Measurements from ENCODE around the gene ZSWIM6. TPM values are rescaled to one million over a fixed set of nuclear protein-coding genes. Genes with fewer than 3 reads are reported as not detected.

ZSWIM6 gene
- total RNA-seq, 1 donor from 2014 or later = 8.9 TPM

DNA sequence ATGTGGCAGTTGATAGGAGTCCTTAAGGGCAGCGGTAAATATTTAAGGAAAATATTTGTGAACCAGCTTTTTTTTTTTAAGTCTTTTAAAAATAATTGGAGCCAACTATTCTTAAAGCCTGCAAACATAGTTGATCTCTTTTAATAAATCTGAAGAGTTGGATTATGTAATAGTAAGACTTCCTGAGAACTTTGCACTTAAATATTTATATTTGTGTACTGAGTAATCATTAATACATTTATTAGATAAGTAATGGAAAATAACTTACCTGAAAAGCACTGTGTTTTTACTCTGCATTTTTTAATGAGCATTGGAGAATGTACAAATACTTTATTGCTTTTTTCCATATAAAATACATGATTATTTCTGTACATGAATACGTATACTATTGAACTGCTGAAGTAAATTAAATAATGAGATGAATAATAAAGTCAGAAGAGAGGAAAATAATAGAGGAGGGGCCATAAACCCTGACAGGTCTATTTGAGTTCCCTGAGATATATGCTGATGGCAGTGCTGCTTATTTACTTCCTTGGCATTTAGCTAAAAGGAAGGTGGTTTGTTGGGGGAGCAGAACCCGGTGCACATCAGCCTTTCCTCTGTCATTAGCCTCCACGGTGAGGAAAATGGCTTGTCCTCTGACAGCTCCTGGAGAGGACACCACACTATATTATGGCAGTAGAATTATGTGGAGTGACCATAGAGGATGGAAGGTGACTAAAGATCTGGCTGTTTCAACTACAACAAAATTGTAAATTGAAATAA lies 148.0 kb downstream of the ZSWIM6 start:
- Mint-ChIP-seq H3K36me3 (ENCODE audit: low read depth) (peaks cover 5% of the 10 kb centered on the region), H3K4me1 (ENCODE audit: low read depth) (no peaks in the 10 kb centered on the region), H3K4me3 (ENCODE audit: low read depth) (no peak overlapping the region), H3K27me3 (ENCODE audit: low read depth) (no peaks in the 10 kb centered on the region), H3K9me3 (no peaks in the 10 kb centered on the region), H3K27ac (no peak overlapping the region)
- intact Hi-C loops (cut with micrococcal nuclease) = no loop called here
- DNase-seq (ENCODE audit: low spot score) = no peak

GRCh38 chr5:61482980-61483379 lies 150.9 kb downstream of the ZSWIM6 start:
- Mint-ChIP-seq H3K9me3 (no peaks in the 10 kb centered on the region), H3K4me1 (ENCODE audit: low read depth) (peaks cover 2% of the 10 kb centered on the region), H3K36me3 (ENCODE audit: low read depth) (peaks cover 5% of the 10 kb centered on the region), H3K27ac (no peak overlapping the region), H3K27me3 (ENCODE audit: low read depth) (no peaks in the 10 kb centered on the region), H3K4me3 (ENCODE audit: low read depth) (no peak overlapping the region)
- intact Hi-C loops (cut with micrococcal nuclease) = no loop called here
- DNase-seq (ENCODE audit: low spot score) = no peak

DNA sequence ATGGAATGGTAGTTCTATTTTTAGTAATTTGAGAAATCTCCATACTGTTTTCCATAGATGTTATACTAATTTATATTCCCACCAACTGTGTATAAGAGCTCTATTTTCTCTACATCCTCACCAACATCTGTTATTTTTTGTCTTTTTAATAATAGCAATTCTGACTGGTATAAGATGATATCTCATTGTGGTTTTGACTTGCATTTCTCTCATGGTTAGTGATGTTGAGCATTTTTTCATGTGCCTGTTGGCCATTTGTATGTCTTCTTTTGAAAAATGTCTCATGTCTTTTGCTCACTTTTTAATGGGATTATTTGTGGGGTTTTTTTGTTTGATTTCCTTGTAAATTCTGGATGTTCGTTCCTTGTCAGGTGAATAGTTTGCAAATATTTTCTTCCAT lies 154.4 kb downstream of the ZSWIM6 start:
- Mint-ChIP-seq H3K36me3 (ENCODE audit: low read depth) (no peaks in the 10 kb centered on the region), H3K4me1 (ENCODE audit: low read depth) (peaks cover 2% of the 10 kb centered on the region), H3K4me3 (ENCODE audit: low read depth) (no peak overlapping the region)

DNA sequence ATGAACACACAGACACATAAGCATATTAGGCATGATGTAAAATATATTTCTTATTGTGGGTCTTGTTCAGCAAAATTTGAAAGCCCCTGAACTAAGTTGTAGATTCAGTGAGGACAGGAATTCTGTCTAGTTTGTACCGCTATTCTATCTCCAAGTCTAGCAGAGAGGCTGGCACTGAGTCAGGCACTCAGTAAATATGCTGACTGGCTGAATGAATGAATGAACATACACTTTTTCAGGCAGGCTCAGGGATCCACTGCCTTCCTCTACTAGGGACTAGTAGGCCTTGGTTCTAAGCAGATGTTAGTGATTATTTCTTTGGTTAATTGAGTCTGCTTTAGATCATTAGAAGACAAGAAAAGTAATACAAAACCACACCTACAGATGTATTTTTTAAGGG lies 157.5 kb downstream of the ZSWIM6 start:
- Mint-ChIP-seq H3K36me3 (ENCODE audit: low read depth) (peaks cover 5% of the 10 kb centered on the region), H3K9me3 (peaks cover 3% of the 10 kb centered on the region), H3K4me1 (ENCODE audit: low read depth) (peaks cover 2% of the 10 kb centered on the region), H3K4me3 (ENCODE audit: low read depth) (no peak overlapping the region), H3K27ac (no peak overlapping the region), H3K27me3 (ENCODE audit: low read depth) (no peaks in the 10 kb centered on the region)
- intact Hi-C loops (cut with micrococcal nuclease) = no loop called here
- no peak for DNase-seq (ENCODE audit: low spot score)

More for the DNA sequence above, 154.4 kb downstream of the ZSWIM6 start:
- Mint-ChIP-seq H3K9me3 (peaks cover 3% of the 10 kb centered on the region), H3K27ac (no peak overlapping the region), H3K27me3 (ENCODE audit: low read depth) (no peaks in the 10 kb centered on the region)
- no peak for DNase-seq (ENCODE audit: low spot score)
- intact Hi-C loops (cut with micrococcal nuclease) = no loop called here

GRCh38 chr5:61491861-61492260 lies 159.8 kb downstream of the ZSWIM6 start:
- peaks cover 5% of the 10 kb centered on the region for H3K36me3 Mint-ChIP-seq (ENCODE audit: low read depth)
- H3K9me3 Mint-ChIP-seq = peaks cover 3% of the 10 kb centered on the region
- H3K27ac Mint-ChIP-seq = no peak overlapping the region
- no peak for DNase-seq (ENCODE audit: low spot score)
- intact Hi-C loops (cut with micrococcal nuclease) = no loop called here
- H3K4me3 Mint-ChIP-seq (ENCODE audit: low read depth) = no peak overlapping the region
- H3K27me3 Mint-ChIP-seq (ENCODE audit: low read depth) = no peaks in the 10 kb centered on the region
- no peaks in the 10 kb centered on the region for H3K4me1 Mint-ChIP-seq (ENCODE audit: low read depth)

DNA sequence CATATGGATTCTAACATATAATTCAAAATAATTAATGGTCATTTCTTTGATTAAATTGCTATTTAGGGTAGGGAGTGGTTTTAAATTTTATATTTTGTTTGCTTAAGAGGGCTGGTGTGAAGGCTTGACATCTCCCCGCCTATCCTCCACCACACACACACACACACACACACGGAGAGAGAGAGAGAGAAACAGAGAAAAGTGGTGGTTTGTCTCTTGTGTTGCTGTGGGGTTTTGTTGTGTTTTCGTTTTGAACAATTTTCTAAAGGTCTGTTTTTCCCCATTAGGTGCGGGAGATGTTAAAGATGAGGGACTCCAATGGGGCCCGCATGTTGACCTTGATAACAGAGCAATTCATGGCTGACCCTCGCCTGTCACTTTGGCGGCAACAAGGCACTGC lies 161.9 kb downstream of the ZSWIM6 start:
- no peak for DNase-seq (ENCODE audit: low spot score)
- no peak overlapping the region for H3K27ac Mint-ChIP-seq
- no peaks in the 10 kb centered on the region for H3K4me1 Mint-ChIP-seq (ENCODE audit: low read depth)
- no peaks in the 10 kb centered on the region for H3K9me3 Mint-ChIP-seq
- H3K27me3 Mint-ChIP-seq (ENCODE audit: low read depth) = no peaks in the 10 kb centered on the region
- H3K4me3 Mint-ChIP-seq (ENCODE audit: low read depth) = no peak overlapping the region
- intact Hi-C loops (cut with micrococcal nuclease) = no loop called here
- H3K36me3 Mint-ChIP-seq (ENCODE audit: low read depth) = peaks cover 5% of the 10 kb centered on the region

- Mint-ChIP-seq H3K36me3 (ENCODE audit: low read depth) (peaks cover 5% of the 10 kb centered on the region), H3K27me3 (ENCODE audit: low read depth) (no peaks in the 10 kb centered on the region), H3K4me1 (ENCODE audit: low read depth) (no peaks in the 10 kb centered on the region), H3K9me3 (no peaks in the 10 kb centered on the region), H3K4me3 (ENCODE audit: low read depth) (no peak overlapping the region), H3K27ac (no peak overlapping the region)
- no peak for DNase-seq (ENCODE audit: low spot score)
- intact Hi-C loops (cut with micrococcal nuclease) = no loop called here
Measured at GRCh38 chr5:61496446-61496845, 164.4 kb downstream of the ZSWIM6 start.

DNA sequence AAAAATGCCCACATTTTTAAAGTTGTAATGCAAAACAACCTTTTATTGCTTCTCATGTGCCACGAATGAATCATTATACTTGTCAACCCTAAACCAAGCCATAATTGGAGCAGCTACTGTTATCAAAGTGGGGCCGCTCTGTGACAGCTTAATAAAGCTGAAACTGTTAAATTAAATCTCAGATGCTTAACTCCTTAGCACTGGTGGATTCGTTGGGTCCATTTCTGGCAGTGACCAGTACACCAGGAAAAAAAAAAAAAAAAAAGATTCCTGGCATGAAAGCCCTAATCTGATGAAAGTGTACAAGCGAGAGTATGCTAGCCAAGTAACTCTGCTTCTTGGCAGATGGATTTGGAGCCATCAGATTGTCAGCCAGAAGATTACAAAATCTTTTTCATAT lies 164.8 kb downstream of the ZSWIM6 start:
- H3K9me3 Mint-ChIP-seq = no peaks in the 10 kb centered on the region
- no peaks in the 10 kb centered on the region for H3K27me3 Mint-ChIP-seq (ENCODE audit: low read depth)
- DNase-seq (ENCODE audit: low spot score) = no peak
- H3K27ac Mint-ChIP-seq = no peak overlapping the region
- peaks cover 5% of the 10 kb centered on the region for H3K36me3 Mint-ChIP-seq (ENCODE audit: low read depth)
- no peaks in the 10 kb centered on the region for H3K4me1 Mint-ChIP-seq (ENCODE audit: low read depth)
- H3K4me3 Mint-ChIP-seq (ENCODE audit: low read depth) = no peak overlapping the region
- intact Hi-C loops (cut with micrococcal nuclease) = no loop called here

GRCh38 chr5:61498121-61498520 lies 166.1 kb downstream of the ZSWIM6 start:
- no peak overlapping the region for H3K27ac Mint-ChIP-seq
- no peaks in the 10 kb centered on the region for H3K27me3 Mint-ChIP-seq (ENCODE audit: low read depth)
- intact Hi-C loops (cut with micrococcal nuclease) = no loop called here
- no peak overlapping the region for H3K4me3 Mint-ChIP-seq (ENCODE audit: low read depth)
- H3K4me1 Mint-ChIP-seq (ENCODE audit: low read depth) = no peaks in the 10 kb centered on the region
- H3K9me3 Mint-ChIP-seq = no peaks in the 10 kb centered on the region
- no peak for DNase-seq (ENCODE audit: low spot score)
- peaks cover 5% of the 10 kb centered on the region for H3K36me3 Mint-ChIP-seq (ENCODE audit: low read depth)

DNA sequence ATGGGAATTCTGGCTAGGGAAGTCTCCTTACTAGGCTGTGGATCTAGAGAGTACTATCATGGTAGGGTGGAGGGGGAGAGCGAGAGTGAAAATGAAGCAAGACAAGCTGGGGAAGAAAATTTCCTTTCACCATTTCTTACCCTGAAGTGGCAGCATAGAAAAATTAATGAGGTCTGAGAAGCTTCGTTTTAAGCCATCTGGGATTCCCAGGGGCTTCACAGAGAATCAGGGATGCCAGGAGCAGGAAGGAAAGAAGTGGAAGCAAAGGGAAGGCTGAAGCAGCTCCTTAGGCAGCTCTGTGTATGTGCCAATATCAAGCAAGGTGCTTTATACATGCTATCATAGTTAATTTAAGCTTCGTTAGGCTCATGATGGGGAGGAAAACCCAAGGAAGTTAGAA lies 169.9 kb downstream of the ZSWIM6 start:
- H3K27ac Mint-ChIP-seq = no peak overlapping the region
- intact Hi-C loops (cut with micrococcal nuclease) = no loop called here
- no peak overlapping the region for H3K4me3 Mint-ChIP-seq (ENCODE audit: low read depth)
- no peaks in the 10 kb centered on the region for H3K27me3 Mint-ChIP-seq (ENCODE audit: low read depth)
- no peaks in the 10 kb centered on the region for H3K4me1 Mint-ChIP-seq (ENCODE audit: low read depth)
- H3K36me3 Mint-ChIP-seq (ENCODE audit: low read depth) = no peaks in the 10 kb centered on the region
- DNase-seq (ENCODE audit: low spot score) = no peak
- H3K9me3 Mint-ChIP-seq = no peaks in the 10 kb centered on the region

DNA sequence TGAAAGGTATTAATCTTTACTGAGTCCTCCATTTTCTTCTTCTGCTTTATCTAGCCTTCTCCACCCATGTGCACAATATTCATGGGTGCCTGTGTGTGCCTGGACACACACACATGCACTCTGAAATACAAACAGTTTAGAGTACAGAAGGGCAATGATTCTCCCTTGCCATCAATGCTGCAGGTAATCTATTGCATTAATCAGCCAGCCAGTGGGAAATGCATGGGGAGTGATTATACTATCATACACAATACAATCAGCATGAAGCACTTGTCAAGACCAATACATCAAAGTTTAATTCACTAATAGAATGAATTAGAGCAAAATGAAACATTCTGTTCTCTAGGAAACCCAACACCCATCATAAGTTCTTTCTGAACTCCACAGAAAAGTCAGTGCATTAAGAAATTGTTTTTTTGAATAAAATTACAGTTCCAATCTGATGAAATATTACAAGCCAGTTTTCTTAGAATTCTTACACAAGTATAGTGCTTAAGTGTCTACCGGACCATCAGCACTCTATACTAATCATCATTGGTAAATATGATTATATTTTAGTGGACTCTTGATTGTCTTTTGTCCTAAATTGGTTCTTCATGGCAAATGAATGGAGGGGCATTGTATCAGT lies 172.2 kb downstream of the ZSWIM6 start:
- Mint-ChIP-seq H3K4me3 (ENCODE audit: low read depth) (no peak overlapping the region), H3K4me1 (ENCODE audit: low read depth) (no peaks in the 10 kb centered on the region), H3K27ac (no peak overlapping the region), H3K36me3 (ENCODE audit: low read depth) (no peaks in the 10 kb centered on the region), H3K9me3 (no peaks in the 10 kb centered on the region), H3K27me3 (ENCODE audit: low read depth) (no peaks in the 10 kb centered on the region)
- intact Hi-C loops (cut with micrococcal nuclease) = no loop called here
- DNase-seq (ENCODE audit: low spot score) = no peak

GRCh38 chr5:61505281-61505680 lies 173.2 kb downstream of the ZSWIM6 start:
- H3K4me1 Mint-ChIP-seq (ENCODE audit: low read depth) = no peaks in the 10 kb centered on the region
- H3K27ac Mint-ChIP-seq = no peak overlapping the region
- no peaks in the 10 kb centered on the region for H3K27me3 Mint-ChIP-seq (ENCODE audit: low read depth)
- DNase-seq (ENCODE audit: low spot score) = no peak
- no peaks in the 10 kb centered on the region for H3K36me3 Mint-ChIP-seq (ENCODE audit: low read depth)
- no peak overlapping the region for H3K4me3 Mint-ChIP-seq (ENCODE audit: low read depth)
- intact Hi-C loops (cut with micrococcal nuclease) = no loop called here
- H3K9me3 Mint-ChIP-seq = no peaks in the 10 kb centered on the region

GRCh38 chr5:61507232-61507631 lies 175.2 kb downstream of the ZSWIM6 start:
- intact Hi-C loops (cut with micrococcal nuclease) = no loop called here
- DNase-seq (ENCODE audit: low spot score) = no peak
- no peaks in the 10 kb centered on the region for H3K27me3 Mint-ChIP-seq (ENCODE audit: low read depth)
- no peak overlapping the region for H3K4me3 Mint-ChIP-seq (ENCODE audit: low read depth)
- no peaks in the 10 kb centered on the region for H3K4me1 Mint-ChIP-seq (ENCODE audit: low read depth)
- H3K36me3 Mint-ChIP-seq (ENCODE audit: low read depth) = no peaks in the 10 kb centered on the region
- no peak overlapping the region for H3K27ac Mint-ChIP-seq
- no peaks in the 10 kb centered on the region for H3K9me3 Mint-ChIP-seq

All from activated T-helper 2 cell treated with anti-CD3 and anti-CD28 coated beads, Interferon-gamma antibody, Interleukin-2, Interleukin-4, amounts not matched to agents 10 μg/mL and 5 μg/mL and 100 μg/mL, durations not matched to agents 14 hours and 24 hours and 36 hours (primary cell).